Esophagus muscularis mucosa (tissue), 4 donors: ENCODE measurements around the gene GUCY2D. TPM values are rescaled to one million over a fixed set of nuclear protein-coding genes. Genes with fewer than 3 reads are reported as not detected.
A peak's percentile ranks its signal among the peaks of the same experiment; 100 is the strongest.
"Not testable (repeated sequence)": the region's sequence is repeated elsewhere in the genome, so short reads cannot be mapped to it uniquely, and the experiment has no call there.

Source experiments
- DNase-seq: peaks from one replicate; pipeline ENCODE4 v3.0.0-alpha.2; 2017; ENCODE audit errors: extremely low spot score
- H3K27ac ChIP-seq, 4 donors: fragments of 200-600 bp; sonication (generic); replicated peaks in 1 of 4; 1 replicate in 3 of 4; 2 replicates in 1 of 4; pipeline ENCODE4 v1.5.1; 2016 to 2019; ENCODE audit warnings: mild to moderate bottlenecking in 1 of 4
- H3K27me3 ChIP-seq, 4 donors: fragments of 200-600 bp; sonication (generic); one replicate each; pipeline versions ENCODE4 v1.5.1 to v1.6.0; 2016 to 2019
- H3K36me3 ChIP-seq, 4 donors: fragments of 200-600 bp; sonication (generic); one replicate each; pipeline ENCODE4 v1.5.1; 2016 to 2019
- H3K4me1 ChIP-seq, 4 donors: fragments of 200-600 bp; sonication (generic); one replicate each; pipeline ENCODE4 v1.5.1; 2016 to 2019
- H3K4me3 ChIP-seq, 4 donors: fragments of 200-600 bp; sonication (generic); 1 replicate in 2 of 4; 2 replicates in 2 of 4; pipeline ENCODE4 v1.5.1; 2016 to 2019; ENCODE audit warnings: mild to moderate bottlenecking in 4 of 4, moderate library complexity in 1 of 4
- H3K9me3 ChIP-seq, 4 donors: fragments of 200-600 bp; sonication (generic); 1 replicate in 3 of 4; 2 replicates in 1 of 4; pipeline ENCODE4 v1.5.1; 2016 to 2019
- EP300 ChIP-seq: sonication (generic); formaldehyde crosslinking; IDR thresholded peaks from one replicate; pipeline ENCODE4 v1.6.1; 2017; ENCODE audit warnings: antibody characterized with exemption
- POLR2A ChIP-seq: fragments of 450-650 bp; IDR thresholded peaks from one replicate; pipeline ENCODE4 v1.6.1; 2017; ENCODE audit warnings: antibody characterized with exemption, moderate library complexity, mild to moderate bottlenecking, low read depth
- POLR2AphosphoS5 ChIP-seq, 2 donors: sonication (generic); formaldehyde crosslinking; IDR thresholded peaks; one replicate each; pipeline ENCODE4 v1.6.1; 2017; ENCODE audit warnings: antibody characterized with exemption in 2 of 2
- WGBS: methylation state at CpG from one replicate; pipeline ENCODE4 v1.1.5; 2018; 5-methylcytosine and 5-hydroxymethylcytosine counted together
- intact Hi-C: fragments of 100-400 bp; cut with DNase I; formaldehyde crosslinking; loops from one replicate; pipeline ENCODE4 v1.15.1; 2023
- total RNA-seq, 4 donors: library from RNA; depleted of rRNA; stranded (reverse); fragments of >200 nt; gene quantifications; one replicate each; pipeline versions ENCODE4 v1.1.0 to v1.2.1, GENCODE V29; 2016
- TF ChIP-seq, protein P1 (sequence below), 3 experiments: fragments of 200-600 bp in 2 of 3; fragments of 450-650 bp in 1 of 3; sonication (generic) in 2 of 3; IDR thresholded peaks; one replicate each; pipeline ENCODE4 v1.5.1; 2017 to 2019; ENCODE audit warnings: antibody characterized with exemption in 3 of 3, mild to moderate bottlenecking in 2 of 3, moderate library complexity in 1 of 3

GUCY2D gene
- total RNA-seq = 1 to 10 TPM in 1 of 4 donors, not detected in 3; 1.1 TPM

DNA sequence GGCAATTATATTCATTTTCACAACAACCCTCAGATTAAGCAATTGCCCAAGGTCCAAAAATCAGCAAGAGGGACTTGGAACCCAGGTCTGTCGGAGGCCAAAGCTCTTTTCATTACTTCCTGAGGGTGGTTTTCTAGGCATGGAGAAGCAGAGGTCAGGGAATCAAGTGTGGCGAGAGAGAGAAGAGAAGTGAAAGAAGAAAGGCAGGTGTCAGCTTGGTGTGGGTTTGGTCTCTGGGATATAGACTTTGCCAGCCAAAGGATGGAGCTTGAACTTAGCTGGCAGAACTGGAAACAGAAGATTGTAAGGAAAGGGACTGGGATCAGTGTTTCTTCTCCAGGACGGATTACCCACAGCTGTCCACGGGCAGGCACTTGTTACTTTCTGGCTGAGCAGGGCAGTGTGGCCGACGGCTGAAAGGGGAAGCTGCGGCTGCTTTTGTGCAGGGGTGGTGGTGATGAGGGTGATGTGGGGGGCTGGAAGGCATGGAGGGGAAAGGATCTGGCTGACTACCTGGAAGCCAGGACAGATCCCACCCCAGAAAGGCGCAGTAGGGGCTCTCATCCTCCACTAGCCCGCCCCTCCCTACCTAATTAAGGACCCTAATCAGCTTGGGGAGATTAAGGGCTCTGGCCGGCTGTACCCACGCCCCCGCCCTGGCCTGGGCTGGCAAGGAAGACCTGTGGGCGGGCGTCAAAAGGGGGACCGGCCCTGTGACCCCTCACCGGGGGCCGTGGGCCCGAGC, at the start of gene GUCY2D:
Gene GUCY2D, plus strand, starts transcription at position 640 of the 745 bp plus-strand sequence. CDS start 433 bp downstream, outside the sequence.
- no peak for DNase-seq

GRCh38 chr17:7953266-7953665, 49.1 kb upstream of the GUCY2D start:
- H3K9me3 ChIP-seq, intact Hi-C loops, H3K4me3 ChIP-seq, H3K27me3 ChIP-seq, H3K27ac ChIP-seq, DNase-seq: not testable (repeated sequence)
- WGBS = 89% methylated on average over 13 of the region's 13 CpGs
- H3K4me1 ChIP-seq = peaks cover 15 to 34% (median 19%) of the 10 kb centered on the region in 4 donors
- H3K36me3 ChIP-seq = peaks cover 11 to 14% (median 13%) of the 10 kb centered on the region in 4 donors

More for the DNA sequence above, at the start of gene GUCY2D:
- TF ChIP-seq, protein P1, sequence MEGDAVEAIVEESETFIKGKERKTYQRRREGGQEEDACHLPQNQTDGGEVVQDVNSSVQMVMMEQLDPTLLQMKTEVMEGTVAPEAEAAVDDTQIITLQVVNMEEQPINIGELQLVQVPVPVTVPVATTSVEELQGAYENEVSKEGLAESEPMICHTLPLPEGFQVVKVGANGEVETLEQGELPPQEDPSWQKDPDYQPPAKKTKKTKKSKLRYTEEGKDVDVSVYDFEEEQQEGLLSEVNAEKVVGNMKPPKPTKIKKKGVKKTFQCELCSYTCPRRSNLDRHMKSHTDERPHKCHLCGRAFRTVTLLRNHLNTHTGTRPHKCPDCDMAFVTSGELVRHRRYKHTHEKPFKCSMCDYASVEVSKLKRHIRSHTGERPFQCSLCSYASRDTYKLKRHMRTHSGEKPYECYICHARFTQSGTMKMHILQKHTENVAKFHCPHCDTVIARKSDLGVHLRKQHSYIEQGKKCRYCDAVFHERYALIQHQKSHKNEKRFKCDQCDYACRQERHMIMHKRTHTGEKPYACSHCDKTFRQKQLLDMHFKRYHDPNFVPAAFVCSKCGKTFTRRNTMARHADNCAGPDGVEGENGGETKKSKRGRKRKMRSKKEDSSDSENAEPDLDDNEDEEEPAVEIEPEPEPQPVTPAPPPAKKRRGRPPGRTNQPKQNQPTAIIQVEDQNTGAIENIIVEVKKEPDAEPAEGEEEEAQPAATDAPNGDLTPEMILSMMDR (IDR thresholded peaks at IDR 0.05) = no peak
- TF ChIP-seq POLR2AphosphoS5 (IDR thresholded peaks at IDR 0.05) (no peak), POLR2A (no peak), EP300 (no peak)
- Histone ChIP-seq H3K36me3 (no peaks in the 10 kb centered on the region), H3K27ac (no peak within 1 kb of the TSS), H3K27me3 (peaks cover 13 to 65% (median 21%) of the 10 kb centered on the region in 4 donors), H3K4me1 (peaks cover 16 to 24% (median 20%) of the 10 kb centered on the region in 4 donors), H3K9me3 (no peaks in the 10 kb centered on the region), H3K4me3 (peak within 1 kb of the TSS; percentile 37 to 44 (median 40))
- 49% methylated on average over 9 of the region's 18 CpGs for WGBS
- intact Hi-C loops = no loop called here

- Histone ChIP-seq H3K4me1 (peaks cover 15 to 34% (median 19%) of the 10 kb centered on the region in 4 donors), H3K36me3 (no peaks in the 10 kb centered on the region), H3K27ac (peak overlapping the region in 2 of 4 donors; percentile 33 to 66), H3K27me3 (no peaks in the 10 kb centered on the region), H3K4me3 (no peak overlapping the region), H3K9me3 (no peaks in the 10 kb centered on the region)
- no peak for DNase-seq
- intact Hi-C loops = no loop called here
- TF ChIP-seq EP300 = no peak
- TF ChIP-seq POLR2A = no peak
- TF ChIP-seq, protein P1 (IDR thresholded peaks at IDR 0.05) = no peak
- no peak for TF ChIP-seq POLR2AphosphoS5 (IDR thresholded peaks at IDR 0.05)
- WGBS = 64% methylated on average over 13 of the region's 13 CpGs
These were observed 46.8 kb upstream of the GUCY2D start for GRCh38 chr17:7955414-7956227.

GRCh38 chr17:7956228-7956965, 46.0 kb upstream of the GUCY2D start:
- 65% methylated on average over 11 of the region's 11 CpGs for WGBS
- no peak for DNase-seq
- TF ChIP-seq, protein P1 (IDR thresholded peaks at IDR 0.05) = no peak
- TF ChIP-seq POLR2AphosphoS5 (IDR thresholded peaks at IDR 0.05) = peak; percentile 69 to 76
- Histone ChIP-seq H3K27ac (peak overlapping the region in 3 of 4 donors; percentile 18 to 66 (median 33)), H3K4me3 (no peak overlapping the region), H3K4me1 (peaks cover 15 to 28% (median 19%) of the 10 kb centered on the region in 4 donors), H3K27me3 (peaks cover 0 to 4% (median 0%) of the 10 kb centered on the region in 4 donors), H3K36me3 (no peaks in the 10 kb centered on the region), H3K9me3 (no peaks in the 10 kb centered on the region)
- intact Hi-C loops = no loop called here
